Measurements from ENCODE around the gene TEX261.

TEX261 gene

DNA sequence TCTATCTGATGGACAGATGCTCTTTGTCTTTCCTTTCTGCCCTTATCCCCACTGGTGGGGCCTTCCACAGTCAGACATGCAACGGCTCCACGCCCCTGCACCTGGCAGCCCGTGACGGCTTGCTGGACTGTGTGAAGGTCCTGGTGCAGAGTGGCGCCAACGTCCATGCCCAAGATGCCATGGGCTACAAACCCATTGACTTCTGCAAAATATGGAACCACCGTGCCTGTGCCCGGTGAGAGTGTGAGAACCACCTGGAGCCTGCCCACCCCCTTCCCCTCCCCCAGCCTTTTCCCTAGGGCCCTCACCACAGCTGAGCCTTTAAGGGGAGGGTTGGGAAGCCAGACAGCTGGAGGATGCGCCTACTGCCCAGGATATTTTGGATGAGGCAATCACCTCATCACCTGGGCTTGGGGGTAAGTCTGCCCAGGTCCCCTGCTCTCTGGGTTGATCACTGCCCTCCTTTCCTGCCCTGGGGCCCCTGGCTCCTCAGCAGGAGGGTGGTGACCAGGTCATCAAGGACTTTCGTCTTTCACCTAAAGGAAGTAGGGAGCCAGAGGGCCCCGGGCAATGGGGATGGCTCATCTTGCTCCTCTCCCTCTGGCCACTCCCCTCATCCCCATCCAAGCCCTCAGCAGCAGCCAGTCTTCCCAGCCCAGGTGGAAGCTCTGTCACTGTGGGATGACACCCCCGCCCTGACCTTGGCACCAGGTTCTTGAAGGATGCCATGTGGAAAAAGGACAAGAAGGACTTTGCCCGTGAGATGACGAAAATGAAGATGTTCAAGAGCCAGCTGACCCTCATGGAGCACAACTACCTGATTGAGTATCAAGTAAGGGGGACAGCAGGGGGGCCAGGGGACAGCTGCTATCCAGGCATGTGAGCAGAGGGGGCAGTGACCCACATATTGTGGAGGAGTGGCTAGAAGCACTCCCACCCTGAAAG is 12.5 kb downstream of the TEX261 start:
- DNase-seq (ENCODE audit: low read depth in 2 of 2), result no peak

DNA sequence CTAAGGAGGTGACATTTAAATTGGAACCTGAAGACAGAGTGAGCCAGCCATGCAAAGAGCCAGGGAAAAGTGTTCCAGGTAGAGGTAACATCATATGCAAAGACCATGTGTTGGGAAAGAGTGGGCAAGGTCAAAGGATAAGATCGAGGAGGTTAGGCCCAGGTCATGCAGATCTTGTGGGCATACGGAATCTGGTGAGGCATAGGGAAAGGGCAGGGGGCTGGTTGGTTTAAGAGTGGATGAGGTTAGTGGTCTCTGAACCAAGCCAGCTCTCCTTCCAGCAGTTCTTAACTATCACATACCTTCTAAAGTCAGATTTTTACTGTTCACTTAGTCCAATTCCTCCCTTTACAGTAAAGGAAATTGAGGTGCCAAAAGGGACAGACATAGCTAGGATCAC is 13.3 kb downstream of the TEX261 start:
- no peak for DNase-seq (ENCODE audit: low read depth in 2 of 2)

DNA sequence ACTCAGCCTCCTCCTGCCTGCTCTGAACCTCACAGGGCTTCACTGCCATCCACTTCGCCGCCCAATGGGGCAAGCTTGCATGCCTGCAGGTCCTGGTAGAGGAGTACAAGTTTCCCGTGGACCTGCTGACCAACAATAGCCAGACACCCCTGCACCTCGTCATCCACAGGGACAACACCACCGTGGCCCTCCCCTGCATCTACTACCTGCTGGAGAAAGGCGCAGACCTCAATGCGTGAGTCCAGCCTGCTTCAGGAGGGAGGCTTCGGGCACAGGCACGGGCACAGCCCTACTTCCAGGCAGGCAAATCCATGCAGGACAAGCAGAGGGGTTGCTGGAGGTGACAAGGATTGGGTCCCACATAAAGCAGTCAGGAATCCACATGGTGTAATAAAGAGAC is 15.0 kb downstream of the TEX261 start:
- no peak for DNase-seq (ENCODE audit: low read depth in 2 of 2)

DNA sequence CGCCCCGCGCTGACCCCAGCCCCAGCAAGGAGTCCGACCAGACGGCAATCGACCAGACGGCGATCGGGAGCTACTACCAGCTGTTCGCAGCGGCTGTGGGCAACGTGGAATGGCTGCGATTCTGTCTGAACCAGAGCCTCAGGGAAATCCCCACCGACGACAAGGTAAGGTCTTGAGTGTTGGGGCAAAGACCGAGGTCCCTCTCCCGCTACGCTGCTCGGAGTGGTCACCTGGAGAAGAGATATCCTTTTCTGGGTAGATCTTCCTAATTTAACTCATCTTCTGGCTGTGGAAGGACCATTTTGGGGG is 15.5 kb downstream of the TEX261 start:
- DNase-seq (ENCODE audit: low read depth in 2 of 2), result no peak

DNA sequence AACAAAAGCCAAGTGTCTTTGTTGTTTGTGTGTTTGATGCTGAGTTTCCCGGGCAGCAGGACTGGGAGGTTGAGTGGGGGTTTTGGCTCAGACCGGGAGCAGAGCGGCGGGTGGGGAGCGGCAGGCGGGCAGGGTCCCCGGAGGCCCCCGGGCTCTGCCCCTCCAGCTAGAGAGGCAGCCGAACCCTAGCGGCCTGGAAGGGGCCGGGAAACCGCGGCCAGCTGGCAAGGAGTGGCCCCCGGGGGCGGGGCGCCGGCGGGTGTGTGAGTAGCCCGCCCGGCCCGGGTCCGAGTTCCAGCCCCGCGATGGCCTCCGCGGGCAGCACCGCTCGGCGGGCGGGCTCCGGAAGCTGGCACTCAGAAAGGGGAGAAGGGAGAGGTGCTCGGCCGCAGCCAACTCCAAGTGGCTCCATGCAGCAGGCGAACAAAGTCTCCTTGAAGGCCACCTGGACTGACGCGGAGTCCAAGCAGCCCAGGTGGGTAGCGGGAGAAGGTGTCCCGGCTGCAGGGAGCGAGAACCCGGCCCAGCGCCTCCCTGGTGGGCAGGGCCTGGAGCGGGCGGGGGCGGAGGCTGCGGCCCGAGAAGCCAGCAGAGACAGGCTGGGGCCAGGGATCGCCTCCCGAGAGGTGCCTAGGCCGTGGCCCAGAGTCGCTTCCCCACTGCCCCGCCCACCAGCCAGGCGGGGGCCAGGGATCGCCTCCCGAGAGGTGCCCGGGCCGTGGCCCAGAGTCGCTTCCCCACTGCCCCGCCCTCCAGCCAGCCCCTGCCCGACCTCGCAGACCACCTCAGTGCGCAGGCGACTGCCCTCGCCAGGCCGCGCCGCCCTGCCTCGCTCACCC is 16.1 kb downstream of the TEX261 start, which contains the start of gene ANKRD53:
Gene ANKRD53 (plus strand): TSS at position 290 of the 839 bp plus-strand sequence. CDS start 16 bp downstream, at position 306.
- DNase-seq (ENCODE audit: low read depth in 2 of 2), result no peak

DNA sequence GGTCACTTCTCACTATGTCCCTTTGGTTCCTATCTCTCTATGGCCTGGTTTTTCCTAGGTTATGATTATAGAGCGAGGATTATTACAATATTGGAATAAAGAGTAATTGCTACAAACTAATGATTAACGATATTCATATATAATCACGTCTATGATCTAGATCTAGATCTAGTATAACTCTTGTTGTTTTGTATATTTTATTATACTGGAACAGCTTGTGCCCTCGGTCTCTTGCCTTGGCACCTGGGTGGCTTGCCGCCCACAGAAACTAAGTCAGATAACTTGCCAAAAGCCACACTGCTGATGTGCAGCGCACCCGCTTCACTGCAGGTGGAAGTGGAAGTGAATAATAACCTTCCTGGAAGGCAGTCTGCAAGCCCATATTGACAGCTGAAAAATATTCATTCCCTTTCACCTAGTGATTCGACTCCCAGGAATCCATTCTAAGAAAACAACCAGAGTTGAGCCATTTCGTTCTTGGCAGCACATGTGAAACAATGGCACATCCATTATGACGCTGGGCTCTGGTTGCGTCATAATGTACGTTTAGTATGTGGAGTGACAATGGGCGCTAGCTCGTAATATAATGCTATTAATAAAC is 17.0 kb downstream of the TEX261 start:
- DNase-seq (ENCODE audit: low read depth in 2 of 2), result no peak

DNA sequence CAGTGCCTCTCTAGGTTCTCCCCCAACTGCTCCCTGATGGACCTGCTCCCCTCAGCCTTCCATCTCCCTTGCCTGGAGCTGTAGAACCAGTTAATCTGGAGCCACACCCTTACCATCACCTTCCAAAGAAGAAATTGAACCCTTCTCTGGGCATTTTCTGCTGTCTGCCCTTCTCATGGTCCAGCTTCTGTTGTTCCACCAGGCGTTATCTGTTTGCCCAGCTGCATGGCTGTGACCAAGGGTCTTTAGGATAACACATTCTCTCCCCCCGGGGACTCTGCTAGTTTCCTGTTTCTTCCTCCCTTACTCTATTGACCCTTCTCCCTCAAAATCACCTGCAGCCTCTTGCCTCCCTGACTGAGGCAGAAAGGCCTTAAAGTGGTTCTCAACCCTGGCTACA is 19.4 kb downstream of the TEX261 start:
- no peak for DNase-seq (ENCODE audit: low read depth in 2 of 2)

DNA sequence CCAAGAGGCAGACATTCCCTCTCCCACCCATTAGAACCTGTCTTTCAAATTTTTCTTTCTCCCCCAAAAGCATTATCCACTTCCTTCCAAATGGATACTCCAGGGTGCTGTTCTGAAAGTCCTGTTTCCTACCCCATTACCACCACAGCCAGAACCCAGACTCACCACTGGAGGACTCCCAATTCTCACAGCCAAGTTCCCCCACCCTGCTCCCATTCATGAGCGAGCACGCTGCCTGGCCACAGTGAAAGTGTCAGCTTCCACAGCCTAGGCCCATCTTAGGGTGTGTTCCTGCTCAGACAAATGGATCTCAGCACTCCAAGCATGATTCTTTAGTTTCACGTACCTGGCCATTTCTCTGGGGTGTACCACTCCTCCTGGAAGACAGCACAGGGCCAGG is 20.1 kb downstream of the TEX261 start:
- no peak for DNase-seq (ENCODE audit: low read depth in 2 of 2)

DNA sequence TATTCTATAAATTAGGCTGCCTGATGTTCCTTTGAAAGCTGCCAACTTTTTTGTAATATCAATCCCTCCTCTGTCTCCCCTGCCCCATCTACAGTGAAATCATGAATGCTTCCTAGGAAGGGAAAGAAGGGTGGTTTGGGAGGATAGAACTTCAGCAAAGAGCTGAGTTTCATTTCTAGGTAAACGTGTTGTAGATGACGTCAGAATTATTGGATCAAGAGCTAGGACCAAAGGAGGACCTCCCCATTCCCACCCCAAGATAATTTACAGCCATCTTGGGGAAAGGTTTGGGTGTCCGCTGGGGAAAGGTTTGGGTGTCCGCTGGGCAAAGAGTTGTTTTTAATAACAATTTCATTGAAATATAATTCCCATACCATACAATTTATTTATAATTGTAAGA is 27.5 kb downstream of the TEX261 start:
- DNase-seq (ENCODE audit: low read depth in 2 of 2), result no peak

DNA sequence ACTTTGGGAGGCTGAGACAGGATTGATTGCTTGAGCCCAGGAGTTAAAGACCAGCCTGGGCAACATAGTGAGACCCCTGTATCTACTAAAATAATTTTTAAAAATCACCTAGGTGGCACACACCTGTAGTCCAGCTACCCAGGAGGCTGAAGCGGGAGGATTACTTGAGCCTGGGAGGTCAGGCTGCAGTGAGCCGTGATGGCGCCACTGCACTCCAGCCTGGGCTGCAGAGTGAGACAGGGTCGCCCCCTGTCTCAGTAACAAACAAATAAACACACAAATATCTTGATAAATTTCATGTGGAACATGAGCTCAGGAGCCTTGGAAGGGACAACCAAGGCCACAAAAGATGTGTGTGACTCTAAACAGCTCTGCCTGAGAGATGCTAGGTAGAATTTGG is 28.0 kb downstream of the TEX261 start:
- DNase-seq (ENCODE audit: low read depth in 2 of 2), result no peak

DNA sequence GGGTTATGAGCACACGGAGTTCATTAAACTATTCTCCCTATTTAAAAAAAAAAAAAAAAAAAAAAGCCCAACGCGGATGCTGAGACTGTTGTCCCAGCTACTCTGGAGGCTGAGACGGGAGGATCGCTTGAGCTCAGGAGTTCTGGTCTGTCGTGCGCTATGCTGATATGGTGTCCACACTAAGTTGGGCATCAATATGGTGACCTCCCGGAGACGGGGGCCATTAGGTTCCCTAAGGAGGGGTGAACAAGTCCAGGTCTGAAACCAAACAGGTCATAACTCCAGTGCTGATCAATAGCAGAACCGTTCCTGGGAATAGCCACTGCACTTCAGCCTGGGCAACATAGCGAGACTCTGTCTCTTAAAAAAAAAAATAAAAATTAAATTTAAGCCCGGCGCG is 29.2 kb downstream of the TEX261 start:
- DNase-seq (ENCODE audit: low read depth in 2 of 2), result no peak

DNA sequence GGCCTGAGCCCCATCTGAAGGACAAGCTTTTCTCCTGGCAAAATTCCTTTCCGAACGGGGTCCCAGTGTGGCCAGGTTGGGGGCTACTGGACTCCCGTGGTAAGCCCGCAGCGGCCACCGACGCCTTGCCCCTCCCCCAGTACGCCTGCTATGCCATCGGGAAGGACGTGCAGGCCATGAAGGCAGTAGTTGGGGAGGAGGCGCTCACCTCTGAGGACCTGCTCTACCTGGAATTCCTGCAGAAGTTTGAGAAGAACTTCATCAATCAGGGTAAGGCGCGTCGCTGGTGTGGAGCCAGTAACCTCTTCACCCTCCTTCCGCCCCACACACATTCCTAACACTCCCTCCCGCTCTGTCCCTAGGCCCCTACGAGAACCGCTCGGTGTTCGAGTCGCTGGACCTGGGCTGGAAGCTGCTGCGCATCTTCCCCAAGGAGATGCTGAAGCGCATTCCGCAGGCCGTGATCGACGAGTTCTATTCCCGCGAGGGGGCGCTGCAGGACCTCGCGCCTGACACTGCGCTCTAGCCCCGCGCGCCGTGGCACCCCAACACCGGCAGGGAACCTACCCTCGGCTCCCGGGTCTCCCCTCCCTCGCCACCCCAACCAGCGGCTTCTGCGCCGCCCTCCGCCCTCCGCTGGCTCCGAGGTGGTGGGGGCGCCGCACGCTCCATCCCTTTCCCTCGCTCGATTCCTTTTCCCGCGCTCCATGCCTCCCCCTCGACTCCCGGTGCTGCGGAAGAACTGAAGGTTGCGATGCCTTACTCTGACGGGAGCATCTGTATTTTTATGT is 29.9 kb downstream of the TEX261 start:
- peak; percentile 78 to 80 for DNase-seq (ENCODE audit: low read depth in 2 of 2)

DNA sequence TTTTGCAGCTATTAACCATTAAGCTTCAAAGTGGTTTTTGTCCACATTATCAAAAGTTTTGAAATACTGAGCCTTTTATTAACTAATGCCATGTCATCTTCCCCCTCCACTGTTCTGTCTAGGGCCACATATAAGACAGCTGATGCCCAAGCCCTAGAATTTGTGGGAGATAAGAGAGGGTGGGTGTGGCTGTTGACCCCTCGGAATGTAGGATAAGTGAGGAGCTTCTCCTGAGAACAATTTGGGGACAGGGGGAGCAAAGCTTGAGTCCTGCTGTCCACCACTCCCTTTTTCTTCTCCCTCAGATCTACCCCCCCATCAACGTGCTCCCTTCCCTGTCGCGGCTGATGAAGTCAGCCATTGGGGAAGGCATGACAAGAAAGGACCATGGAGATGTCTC is 30.5 kb downstream of the TEX261 start:
- DNase-seq (ENCODE audit: low read depth in 2 of 2), result no peak

DNA sequence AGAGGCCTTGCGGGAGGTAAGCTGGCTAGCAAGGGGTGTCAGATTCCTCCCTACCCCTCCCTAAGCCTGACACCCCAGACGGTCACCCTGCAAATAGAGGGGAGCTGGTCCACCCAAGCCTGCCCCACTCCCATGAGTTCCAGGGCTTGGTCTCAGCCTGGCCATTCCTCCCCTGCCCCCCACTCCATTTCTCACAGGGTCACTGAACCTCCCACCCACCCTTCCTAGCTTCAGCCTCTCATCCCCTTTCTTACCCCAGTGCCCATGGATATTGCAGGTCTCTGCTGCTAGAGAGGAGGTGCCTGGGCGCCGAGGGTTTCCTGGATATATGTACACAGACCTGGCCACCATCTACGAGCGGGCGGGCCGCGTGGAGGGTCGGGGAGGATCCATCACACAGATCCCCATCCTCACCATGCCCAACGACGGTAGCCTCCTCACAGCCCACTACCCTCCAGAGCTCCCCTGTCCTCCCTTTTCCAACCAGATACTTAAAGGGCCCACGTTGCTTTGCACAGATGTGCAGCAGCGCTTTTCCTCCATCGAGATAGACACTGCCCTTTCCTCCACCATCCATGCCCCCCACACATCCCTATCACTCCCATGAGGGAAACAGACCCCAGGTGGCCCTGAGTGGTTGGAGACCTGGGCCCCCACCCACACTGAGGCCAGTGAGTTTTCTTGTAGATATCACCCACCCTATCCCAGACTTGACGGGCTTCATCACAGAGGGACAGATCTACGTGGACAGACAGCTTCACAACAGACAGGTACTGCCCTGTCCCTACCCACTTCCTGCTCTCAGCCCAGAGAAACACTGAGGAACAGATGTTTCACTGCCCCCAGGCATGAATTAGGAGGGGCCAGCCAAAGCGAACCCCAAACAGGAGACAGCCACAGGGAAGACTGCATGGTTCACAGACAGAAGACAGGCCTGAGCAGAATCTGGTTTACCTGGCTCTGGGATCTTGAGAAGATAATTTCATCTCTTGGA is 31.5 kb downstream of the TEX261 start:
- DNase-seq (ENCODE audit: low read depth in 2 of 2), result no peak

DNA sequence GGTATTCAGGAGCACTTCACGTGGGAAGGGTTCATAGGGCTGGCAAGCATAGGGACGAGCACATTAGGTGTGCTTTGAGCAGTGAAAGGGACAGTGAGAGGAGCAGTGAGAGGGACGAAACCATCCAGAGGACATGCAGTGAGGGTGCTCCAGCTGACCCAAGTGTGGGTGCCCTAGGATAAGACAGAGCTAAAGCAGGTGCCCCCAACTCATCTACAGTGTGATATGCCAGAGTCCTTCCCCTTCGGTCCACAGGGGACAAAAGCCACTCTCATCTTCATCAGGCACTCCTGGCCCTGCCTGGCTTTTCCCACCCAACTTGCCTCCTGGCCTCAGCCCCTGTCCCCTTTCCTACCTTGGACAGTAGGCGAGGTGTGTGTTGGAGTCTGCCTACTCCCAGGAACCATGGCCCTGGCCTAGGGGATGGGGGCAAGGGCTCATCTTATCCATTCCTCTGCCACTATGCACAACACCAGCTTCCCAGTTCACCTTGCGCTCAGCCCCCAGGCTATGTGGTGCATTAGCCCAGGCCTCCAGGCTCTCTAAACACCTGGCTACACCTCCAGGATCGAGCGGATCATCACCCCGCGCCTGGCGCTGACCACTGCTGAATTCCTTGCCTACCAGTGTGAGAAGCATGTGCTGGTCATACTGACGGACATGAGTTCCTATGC is 32.3 kb downstream of the TEX261 start:
- no peak for DNase-seq (ENCODE audit: low read depth in 2 of 2)

DNA sequence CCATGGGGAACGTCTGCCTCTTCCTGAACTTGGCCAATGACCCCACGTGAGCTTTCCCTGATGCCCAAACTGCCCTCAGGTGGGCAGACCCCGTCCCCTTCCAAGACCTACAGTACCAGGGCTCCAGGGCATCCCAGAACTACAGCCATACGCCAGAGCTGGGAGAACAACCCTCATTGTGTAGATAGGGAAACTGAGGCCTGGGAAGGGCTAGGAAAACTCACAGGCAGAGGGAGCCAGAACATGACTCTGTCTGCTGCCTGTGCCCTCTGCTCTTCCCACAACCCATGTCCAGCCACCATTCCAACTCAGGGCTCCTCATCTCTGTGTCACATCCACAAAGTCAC is 33.1 kb downstream of the TEX261 start:
- DNase-seq (ENCODE audit: low read depth in 2 of 2), result no peak

DNA sequence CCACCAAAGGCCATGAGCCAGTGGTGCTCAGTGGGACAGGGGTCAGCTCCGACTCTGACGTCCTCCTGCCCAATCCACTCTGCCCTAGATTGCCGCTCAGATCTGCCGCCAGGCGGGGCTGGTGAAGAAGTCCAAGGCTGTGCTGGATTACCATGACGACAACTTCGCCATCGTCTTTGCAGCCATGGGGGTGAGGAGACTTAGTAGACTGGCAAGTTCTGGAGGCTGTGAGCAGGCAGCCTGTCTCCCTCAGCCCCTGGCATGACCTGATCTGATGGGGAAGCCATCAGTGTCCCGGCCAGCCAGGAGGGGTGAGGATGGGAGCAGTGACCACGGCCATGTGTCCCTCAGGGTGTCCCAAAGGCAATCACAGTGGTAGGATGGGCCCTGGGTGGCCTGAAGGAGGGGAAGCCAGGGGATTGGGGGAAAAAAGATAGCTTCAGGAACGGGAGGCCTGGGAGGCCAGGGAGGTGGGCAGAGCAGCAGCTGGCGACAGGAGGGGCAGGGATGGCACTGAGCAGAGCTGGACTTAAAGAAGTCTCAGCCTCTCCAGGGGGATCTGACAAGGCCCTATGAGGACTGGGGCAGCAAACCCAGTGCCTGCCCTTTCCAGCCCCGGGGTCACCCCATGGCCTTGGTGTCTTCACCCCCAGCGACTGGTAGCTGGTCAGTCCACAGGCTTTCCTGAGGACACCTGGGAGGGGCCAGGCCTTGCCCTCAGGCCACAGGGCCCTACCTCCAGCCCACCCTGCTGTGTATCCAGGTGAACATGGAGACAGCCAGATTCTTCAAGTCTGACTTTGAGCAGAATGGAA is 33.6 kb downstream of the TEX261 start:
- DNase-seq (ENCODE audit: low read depth in 2 of 2), result no peak

DNA sequence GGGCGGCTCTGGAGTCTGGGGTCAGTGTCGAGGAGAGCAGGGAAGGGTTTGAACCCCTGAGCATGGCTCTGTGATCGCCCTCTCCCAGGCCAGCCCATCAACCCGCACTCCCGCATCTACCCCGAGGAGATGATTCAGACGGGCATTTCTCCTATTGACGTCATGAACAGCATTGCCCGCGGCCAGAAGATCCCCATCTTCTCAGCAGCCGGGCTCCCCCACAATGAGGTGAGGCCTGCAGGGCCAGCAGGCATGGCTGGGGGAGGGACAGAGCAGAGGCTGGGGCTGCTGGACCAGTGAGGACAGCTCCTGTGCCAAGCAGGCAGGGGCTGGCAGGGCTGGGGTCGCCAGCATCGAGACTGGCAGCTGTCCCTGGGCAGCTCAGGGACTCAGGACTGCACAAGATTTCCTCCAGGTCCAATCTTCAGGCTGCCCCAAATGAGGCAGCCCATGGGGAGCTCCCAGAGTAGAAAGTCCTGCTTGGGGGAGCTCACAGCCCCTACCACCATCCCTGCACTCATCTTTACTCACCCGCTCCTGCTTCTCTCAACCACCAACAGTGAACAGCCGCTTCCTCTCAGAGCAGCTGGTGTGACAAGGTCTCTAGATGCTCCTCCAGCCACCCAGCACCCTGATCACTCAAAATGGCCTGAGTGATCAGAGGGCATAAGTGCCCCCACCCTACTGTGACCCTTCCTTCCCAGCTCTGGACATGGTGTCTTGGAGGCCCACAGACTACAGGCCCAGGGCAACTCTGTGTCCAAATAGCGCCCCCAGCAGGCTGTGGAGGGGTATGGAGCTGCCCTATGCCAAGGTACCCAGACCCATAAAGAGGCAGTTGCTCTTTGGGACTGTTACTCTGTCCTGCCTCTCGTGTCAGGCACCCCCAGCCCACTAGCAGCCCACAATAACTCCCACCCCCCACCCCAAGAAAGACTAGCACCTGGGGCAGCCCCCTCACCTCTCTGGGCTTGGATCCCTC is 34.5 kb downstream of the TEX261 start:
- no peak for DNase-seq (ENCODE audit: low read depth in 2 of 2)
